Fibroblast of lung (primary cell): Measurements from ENCODE around the gene NHLH1. TPM values are rescaled to one million over a fixed set of nuclear protein-coding genes. Genes with fewer than 3 reads are reported as not detected.

Source experiments
- DNase-seq, 2 donors: peaks; one replicate each; pipeline versions ENCODE4 v3.0.0 to v3.0.0-alpha.2; 2010; ENCODE audit warnings: low read depth in 2 of 2
- H2AFZ ChIP-seq: 2 replicates; pipeline ENCODE4 v1.5.1; 2012; ENCODE audit warnings: low read length, control low read depth, inconsistent platforms
- H3K27ac ChIP-seq: 2 replicates; pipeline ENCODE4 v1.5.1; 2011; ENCODE audit warnings: low read length, control low read depth; ENCODE audit not compliant: insufficient read depth
- H3K27me3 ChIP-seq: 2 replicates; pipeline ENCODE4 v1.5.1; 2011; ENCODE audit warnings: mild to moderate bottlenecking, low read length; ENCODE audit not compliant: control insufficient read depth, insufficient read depth
- H3K36me3 ChIP-seq: 2 replicates; pipeline ENCODE4 v1.5.1; 2011; ENCODE audit warnings: low read length; ENCODE audit not compliant: control insufficient read depth, insufficient read depth
- H3K4me1 ChIP-seq: 2 replicates; pipeline ENCODE4 v1.5.1; 2011; ENCODE audit warnings: low read length; ENCODE audit not compliant: control insufficient read depth, insufficient read depth; ENCODE audit errors: extremely low read depth
- H3K4me2 ChIP-seq: 2 replicates; pipeline ENCODE4 v1.5.1; 2011; ENCODE audit warnings: low read length, control low read depth; ENCODE audit not compliant: insufficient read depth; ENCODE audit errors: extremely low read depth
- H3K4me3 ChIP-seq, 4 experiments: fragments of 200-600 bp in 1 of 4; sonication (generic) in 1 of 4; replicated peaks in 1 of 4; 2 replicates each; pipeline ENCODE4 v1.5.1; 2011 to 2016; ENCODE audit warnings: low read length in 4 of 4, low read depth in 3 of 4, mild to moderate bottlenecking in 3 of 4, control low read depth in 2 of 4, inconsistent platforms in 1 of 4, mixed read lengths in 1 of 4; ENCODE audit not compliant: insufficient read depth in 1 of 4; ENCODE audit errors: control extremely low read depth in 1 of 4
- H3K79me2 ChIP-seq: 2 replicates; pipeline ENCODE4 v1.5.1; 2012; ENCODE audit warnings: mild to moderate bottlenecking, low read length, inconsistent platforms; ENCODE audit not compliant: control insufficient read depth, insufficient read depth
- H3K9ac ChIP-seq: 2 replicates; pipeline ENCODE4 v1.5.1; 2011; ENCODE audit warnings: mild to moderate bottlenecking, low read length, control low read depth; ENCODE audit not compliant: insufficient read depth
- H3K9me3 ChIP-seq: 2 replicates; pipeline ENCODE4 v1.5.1; 2012; ENCODE audit warnings: low read depth, low read length; ENCODE audit not compliant: control insufficient read depth, insufficient read depth
- H4K20me1 ChIP-seq: 2 replicates; pipeline ENCODE4 v1.5.1; 2011; ENCODE audit warnings: low read length; ENCODE audit not compliant: control insufficient read depth, insufficient read depth; ENCODE audit errors: extremely low read depth
- EZH2 ChIP-seq: IDR thresholded peaks from 2 replicates; pipeline ENCODE4 v1.5.1; 2012; ENCODE audit warnings: low read length, control low read depth, mild to moderate bottlenecking; ENCODE audit errors: missing control alignments
- polyA plus RNA-seq, 2 donors: library from polyadenylated mRNA; depleted of rRNA in 1 of 2; stranded (reverse) in 1 of 2; unstranded in 1 of 2; fragments of >200 nt; gene quantifications; 2 replicates each; pipeline ENCODE4 v1.2.1, GENCODE V29; 2011 to 2012; ENCODE audit warnings: missing spikeins in 1 of 2
- total RNA-seq: library from RNA; depleted of rRNA; stranded (reverse); fragments of >200 nt; gene quantifications from 2 replicates; pipeline ENCODE4 v1.2.1, GENCODE V29; 2014
- TF ChIP-seq, protein P1 (sequence below), 2 donors: IDR thresholded peaks in 1 of 2; conservative IDR thresholded peaks in 1 of 2; 1 replicate in 1 of 2; 2 replicates in 1 of 2; pipeline ENCODE4 v1.5.1; 2011 to 2012; ENCODE audit warnings: low read length in 2 of 2, control low read depth in 1 of 2, inconsistent platforms in 1 of 2, low read depth in 1 of 2, mild to moderate bottlenecking in 1 of 2

The NHLH1 gene
- total and polyA plus RNA-seq, 2 donors (not counting 1 experiment from before 2014, with no cell fraction given), result 0.05 TPM; not detected in 1

- DNase-seq, result no peak
- H3K4me3 ChIP-seq, result no peak overlapping the region
- TF ChIP-seq, protein P1, sequence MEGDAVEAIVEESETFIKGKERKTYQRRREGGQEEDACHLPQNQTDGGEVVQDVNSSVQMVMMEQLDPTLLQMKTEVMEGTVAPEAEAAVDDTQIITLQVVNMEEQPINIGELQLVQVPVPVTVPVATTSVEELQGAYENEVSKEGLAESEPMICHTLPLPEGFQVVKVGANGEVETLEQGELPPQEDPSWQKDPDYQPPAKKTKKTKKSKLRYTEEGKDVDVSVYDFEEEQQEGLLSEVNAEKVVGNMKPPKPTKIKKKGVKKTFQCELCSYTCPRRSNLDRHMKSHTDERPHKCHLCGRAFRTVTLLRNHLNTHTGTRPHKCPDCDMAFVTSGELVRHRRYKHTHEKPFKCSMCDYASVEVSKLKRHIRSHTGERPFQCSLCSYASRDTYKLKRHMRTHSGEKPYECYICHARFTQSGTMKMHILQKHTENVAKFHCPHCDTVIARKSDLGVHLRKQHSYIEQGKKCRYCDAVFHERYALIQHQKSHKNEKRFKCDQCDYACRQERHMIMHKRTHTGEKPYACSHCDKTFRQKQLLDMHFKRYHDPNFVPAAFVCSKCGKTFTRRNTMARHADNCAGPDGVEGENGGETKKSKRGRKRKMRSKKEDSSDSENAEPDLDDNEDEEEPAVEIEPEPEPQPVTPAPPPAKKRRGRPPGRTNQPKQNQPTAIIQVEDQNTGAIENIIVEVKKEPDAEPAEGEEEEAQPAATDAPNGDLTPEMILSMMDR (conservative IDR thresholded peaks at IDR 0.05 in 1 of 2, IDR thresholded peaks at IDR 0.05 in 1 of 2; ENCODE audit: low read depth in 1 of 2, low read length in 2 of 2), result no peak
- no peak for TF ChIP-seq EZH2
- H3K36me3 ChIP-seq, result no peaks in the 10 kb centered on the region
- no peaks in the 10 kb centered on the region for H3K9me3 ChIP-seq
- no peak overlapping the region for H3K27ac ChIP-seq
- H3K79me2 ChIP-seq, result no peaks in the 10 kb centered on the region
- H3K4me2 ChIP-seq, result no peak overlapping the region
- no peaks in the 10 kb centered on the region for H3K27me3 ChIP-seq
- no peak overlapping the region for H3K9ac ChIP-seq
- no peaks in the 10 kb centered on the region for H4K20me1 ChIP-seq
- H3K4me1 ChIP-seq, result no peaks in the 10 kb centered on the region
- no peak overlapping the region for H2AFZ ChIP-seq
Observed at GRCh38 chr1:160370561-160371345, 3.9 kb downstream of the NHLH1 start.

DNA sequence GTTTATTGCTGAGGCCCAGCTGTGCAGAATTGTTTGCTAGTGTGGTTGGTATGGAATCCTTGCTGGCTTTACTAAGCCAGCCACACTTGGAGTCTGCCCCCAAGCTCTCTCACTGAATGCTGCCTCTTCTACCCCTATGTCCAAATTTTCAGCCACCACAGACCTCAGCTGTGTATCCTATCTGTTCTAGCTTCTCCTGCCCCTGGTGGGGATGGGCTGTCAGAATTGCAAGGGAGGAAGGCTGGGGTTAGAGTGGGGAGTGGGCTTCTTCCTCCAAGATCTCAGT is 4.4 kb downstream of the NHLH1 start:
- no peak for DNase-seq
- H3K9me3 ChIP-seq, result no peaks in the 10 kb centered on the region
- H2AFZ ChIP-seq, result no peak overlapping the region
- no peak overlapping the region for H3K4me2 ChIP-seq
- no peaks in the 10 kb centered on the region for H3K36me3 ChIP-seq
- no peaks in the 10 kb centered on the region for H3K4me1 ChIP-seq
- TF ChIP-seq EZH2, result no peak
- TF ChIP-seq, protein P1 (conservative IDR thresholded peaks at IDR 0.05 in 1 of 2, IDR thresholded peaks at IDR 0.05 in 1 of 2; ENCODE audit: low read depth in 1 of 2, low read length in 2 of 2), result no peak
- no peak overlapping the region for H3K27ac ChIP-seq
- no peaks in the 10 kb centered on the region for H3K27me3 ChIP-seq
- no peak overlapping the region for H3K9ac ChIP-seq
- no peaks in the 10 kb centered on the region for H4K20me1 ChIP-seq
- no peaks in the 10 kb centered on the region for H3K79me2 ChIP-seq
- H3K4me3 ChIP-seq, result no peak overlapping the region

- DNase-seq, result no peak
- H3K79me2 ChIP-seq, result no peaks in the 10 kb centered on the region
- H3K9me3 ChIP-seq, result no peaks in the 10 kb centered on the region
- TF ChIP-seq EZH2, result no peak
- TF ChIP-seq, protein P1 (conservative IDR thresholded peaks at IDR 0.05 in 1 of 2, IDR thresholded peaks at IDR 0.05 in 1 of 2; ENCODE audit: low read depth in 1 of 2, low read length in 2 of 2), result no peak
- H3K27me3 ChIP-seq, result no peaks in the 10 kb centered on the region
- no peak overlapping the region for H3K27ac ChIP-seq
- no peaks in the 10 kb centered on the region for H3K36me3 ChIP-seq
- H3K9ac ChIP-seq, result no peak overlapping the region
- no peaks in the 10 kb centered on the region for H3K4me1 ChIP-seq
- H2AFZ ChIP-seq, result no peak overlapping the region
- H3K4me3 ChIP-seq, result no peak overlapping the region
- H4K20me1 ChIP-seq, result no peaks in the 10 kb centered on the region
- no peak overlapping the region for H3K4me2 ChIP-seq
Observed at GRCh38 chr1:160371756-160372155, 4.9 kb downstream of the NHLH1 start.
